Kidney (tissue), 14 donors: Measurements from ENCODE around the gene HNRNPM. TPM values are rescaled to one million over a fixed set of nuclear protein-coding genes. Genes with fewer than 3 reads are reported as not detected.

Experiments used
- DNase-seq, 5 donors: peaks; one replicate each; pipeline ENCODE4 v3.0.0-alpha.2; 2013 to 2020
- FAIRE-seq: peaks from 2 replicates; lab custom pipeline; 2012; peaks lifted over from hg19 to GRCh38; lab: Jason Lieb, UNC
- H3K27ac ChIP-seq, 2 donors: one replicate each; pipeline ENCODE4 v1.7.0; 2013; ENCODE audit warnings: low read depth in 2 of 2, low read length in 2 of 2, inconsistent platforms in 1 of 2
- H3K27me3 ChIP-seq: one replicate; pipeline ENCODE4 v1.7.1; 2013; ENCODE audit warnings: low read length, inconsistent platforms; ENCODE audit not compliant: control insufficient read depth, insufficient read depth
- H3K36me3 ChIP-seq, 3 donors: one replicate each; pipeline versions ENCODE4 v1.7.0 to v1.7.1; 2013; ENCODE audit warnings: low read length in 3 of 3, control low read depth in 1 of 3, inconsistent platforms in 1 of 3; ENCODE audit not compliant: insufficient read depth in 3 of 3, control insufficient read depth in 2 of 3
- H3K4me1 ChIP-seq, 3 donors: one replicate each; pipeline versions ENCODE4 v1.7.0 to v1.7.1; 2013; ENCODE audit warnings: low read length in 3 of 3, inconsistent platforms in 1 of 3, low read depth in 1 of 3; ENCODE audit not compliant: control insufficient read depth in 2 of 3, insufficient read depth in 2 of 3
- H3K4me3 ChIP-seq, 3 donors: one replicate each; pipeline versions ENCODE4 v1.7.0 to v1.8.1; 2013; ENCODE audit warnings: low read length in 3 of 3, control low read depth in 1 of 3, inconsistent platforms in 1 of 3
- H3K9ac ChIP-seq, 3 donors: one replicate each; pipeline versions ENCODE4 v1.7.0 to v1.7.1; 2013; ENCODE audit warnings: low read length in 3 of 3, control low read depth in 1 of 3, inconsistent platforms in 1 of 3
- H3K9me3 ChIP-seq, 3 donors: one replicate each; pipeline versions ENCODE4 v1.7.0 to v1.7.1; 2013; ENCODE audit warnings: low read length in 3 of 3, control low read depth in 1 of 3, inconsistent platforms in 1 of 3; ENCODE audit not compliant: control insufficient read depth in 2 of 3, insufficient read depth in 1 of 3
- intact Hi-C: fragments of 100-400 bp; cut with DNase I; formaldehyde crosslinking; loops from one replicate; pipeline ENCODE4 v1.11.1; 2022
- polyA plus RNA-seq: library from polyadenylated mRNA; stranded (reverse); fragments of 350-450 nt; fragmentation: Illumina TruSeq; extraction: RNeasy Lipid Tissue Mini Kit (QIAGEN cat#74804); gene quantifications from one replicate; pipeline ENCODE4 v1.2.3, GENCODE V29; 2014; ENCODE audit warnings: low read depth, low replicate concordance; ENCODE audit not compliant: insufficient read depth
- total RNA-seq: library from RNA; stranded (reverse); fragmentation: NEBNext Ultra II Directional; extraction: Animal tissue kit (Norgen Biotek cat#: 25700); gene quantifications from one replicate; pipeline ENCODE4 v1.2.1, GENCODE V29; 2021
- TF ChIP-seq, protein P1 (sequence below): IDR thresholded peaks from 3 replicates; pipeline ENCODE4 v1.5.1; 2012; ENCODE audit warnings: mild to moderate bottlenecking, moderate library complexity, borderline replicate concordance; ENCODE audit not compliant: insufficient read depth; ENCODE audit errors: extremely low read depth
- donor health status: control.
- donor health status: control.
- donor health status: control.
- donor health status: control.
- donor health status: control.
- donor health status: DM: yes; HTN: yes; CAD: no.
- donor health status: Normal renal cell carcinoma (clear cell type).

Gene HNRNPM
- total and polyA plus RNA-seq, 2 donors from 2014 or later: 103 to 164 TPM

DNA sequence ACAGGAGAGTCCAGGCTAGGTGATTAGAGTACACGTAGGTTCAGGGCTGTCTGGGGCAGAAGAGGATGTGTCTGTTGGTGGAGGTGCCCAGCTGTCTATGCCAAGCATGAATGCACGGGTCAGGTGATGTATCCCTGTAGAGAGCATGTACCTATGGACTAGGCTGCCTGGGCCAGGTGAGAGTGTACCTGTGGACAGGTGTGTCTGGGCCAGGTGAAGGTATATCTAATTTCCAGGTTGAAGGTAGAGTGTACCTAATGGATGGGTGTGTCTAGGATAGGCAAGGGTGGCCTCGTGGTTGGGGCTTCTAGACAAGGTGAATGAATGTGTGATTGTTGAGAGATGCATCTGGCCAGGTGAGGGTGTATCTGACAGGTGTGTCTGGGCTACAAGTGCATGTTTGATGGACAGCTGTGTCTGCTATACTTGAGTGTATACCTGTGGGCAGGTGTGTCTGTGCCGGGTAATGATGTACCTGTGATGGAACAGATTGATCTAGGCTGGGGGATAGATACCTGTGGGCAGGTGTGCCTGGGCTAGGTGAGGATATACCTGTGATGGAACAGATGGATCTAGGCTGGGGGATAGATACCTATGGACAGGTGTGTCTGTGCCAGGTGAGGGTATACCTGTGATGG, 84.7 kb downstream of the HNRNPM start:
- DNase-seq: no peak
- Histone ChIP-seq H3K36me3 (no peaks in the 10 kb centered on the region), H3K27ac (no peak overlapping the region), H3K9me3 (no peaks in the 10 kb centered on the region), H3K27me3 (no peaks in the 10 kb centered on the region), H3K4me1 (no peaks in the 10 kb centered on the region), H3K9ac (no peak overlapping the region), H3K4me3 (no peak overlapping the region)
- no peak for FAIRE-seq
- intact Hi-C loops: no loop called here
- TF ChIP-seq, protein P1, sequence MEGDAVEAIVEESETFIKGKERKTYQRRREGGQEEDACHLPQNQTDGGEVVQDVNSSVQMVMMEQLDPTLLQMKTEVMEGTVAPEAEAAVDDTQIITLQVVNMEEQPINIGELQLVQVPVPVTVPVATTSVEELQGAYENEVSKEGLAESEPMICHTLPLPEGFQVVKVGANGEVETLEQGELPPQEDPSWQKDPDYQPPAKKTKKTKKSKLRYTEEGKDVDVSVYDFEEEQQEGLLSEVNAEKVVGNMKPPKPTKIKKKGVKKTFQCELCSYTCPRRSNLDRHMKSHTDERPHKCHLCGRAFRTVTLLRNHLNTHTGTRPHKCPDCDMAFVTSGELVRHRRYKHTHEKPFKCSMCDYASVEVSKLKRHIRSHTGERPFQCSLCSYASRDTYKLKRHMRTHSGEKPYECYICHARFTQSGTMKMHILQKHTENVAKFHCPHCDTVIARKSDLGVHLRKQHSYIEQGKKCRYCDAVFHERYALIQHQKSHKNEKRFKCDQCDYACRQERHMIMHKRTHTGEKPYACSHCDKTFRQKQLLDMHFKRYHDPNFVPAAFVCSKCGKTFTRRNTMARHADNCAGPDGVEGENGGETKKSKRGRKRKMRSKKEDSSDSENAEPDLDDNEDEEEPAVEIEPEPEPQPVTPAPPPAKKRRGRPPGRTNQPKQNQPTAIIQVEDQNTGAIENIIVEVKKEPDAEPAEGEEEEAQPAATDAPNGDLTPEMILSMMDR: no peak

DNA sequence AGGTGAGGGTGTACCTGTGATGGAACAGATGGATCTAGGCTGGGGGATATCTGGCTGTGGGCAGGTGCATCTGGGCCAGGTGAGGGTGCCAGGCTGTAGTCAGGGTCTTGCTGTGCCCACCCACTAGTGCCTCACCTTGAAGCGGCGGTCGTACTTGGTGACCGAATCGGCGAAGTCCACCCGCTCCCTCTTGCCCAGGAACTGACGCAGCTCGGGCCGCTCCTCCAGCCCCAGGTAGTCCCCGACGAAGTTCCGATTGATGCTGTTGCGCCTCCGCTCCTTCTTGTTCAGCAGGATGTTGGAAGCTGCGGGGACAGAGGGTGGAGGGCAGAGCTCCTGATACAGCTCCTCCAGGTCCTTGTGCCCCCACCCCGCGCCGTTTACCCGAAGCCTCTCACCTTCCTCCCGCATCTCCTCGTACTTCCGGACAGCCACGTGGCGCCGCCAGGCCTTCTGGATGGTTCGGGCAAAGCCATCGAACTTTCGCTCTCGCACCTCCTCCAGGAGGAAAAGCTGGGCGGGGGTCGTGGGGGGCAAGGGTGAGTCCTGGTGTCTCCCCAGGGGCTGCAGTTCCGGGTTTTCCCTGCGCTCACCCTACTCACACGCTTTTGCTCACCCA, 85.4 kb downstream of the HNRNPM start:
- Histone ChIP-seq H3K36me3 (no peaks in the 10 kb centered on the region), H3K27me3 (no peaks in the 10 kb centered on the region), H3K4me3 (no peak overlapping the region), H3K9ac (no peak overlapping the region), H3K4me1 (no peaks in the 10 kb centered on the region), H3K27ac (no peak overlapping the region), H3K9me3 (no peaks in the 10 kb centered on the region)
- TF ChIP-seq, protein P1: no peak
- FAIRE-seq (no peak), DNase-seq (peak in 1 of 5 donors; percentile 78)
- intact Hi-C loops: no loop called here

DNA sequence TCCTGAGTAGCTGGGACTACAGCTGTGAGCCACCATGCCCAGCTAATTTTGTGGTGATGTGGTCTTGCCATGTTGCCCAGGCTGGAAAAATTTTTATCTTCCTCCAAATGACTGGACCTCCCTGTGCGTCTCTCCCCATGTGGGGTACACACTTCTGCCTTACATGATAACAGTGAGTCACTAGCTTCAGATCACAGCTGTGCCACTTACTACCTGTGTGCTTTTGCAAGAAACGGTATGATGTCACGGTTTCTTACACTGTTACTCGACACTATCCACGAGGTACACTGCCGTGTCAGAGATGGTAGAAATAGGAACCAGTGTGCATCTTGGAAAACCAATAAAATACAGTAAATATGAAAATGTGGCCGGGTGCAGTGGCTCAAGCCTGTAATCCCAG, 86.7 kb downstream of the HNRNPM start:
- Histone ChIP-seq H3K9ac (no peak overlapping the region), H3K27me3 (no peaks in the 10 kb centered on the region), H3K9me3 (no peaks in the 10 kb centered on the region), H3K4me3 (no peak overlapping the region), H3K4me1 (no peaks in the 10 kb centered on the region), H3K27ac (no peak overlapping the region), H3K36me3 (no peaks in the 10 kb centered on the region)
- DNase-seq (no peak), FAIRE-seq (no peak)
- intact Hi-C loops: no loop called here
- TF ChIP-seq, protein P1: no peak
